ENCODE results near the gene EHHADH. TPM values are rescaled to one million over a fixed set of nuclear protein-coding genes. Genes with fewer than 3 reads are reported as not detected.

The EHHADH gene
- polyA plus RNA-seq, 2 donors, result 2.4 to 3.3 TPM

DNA sequence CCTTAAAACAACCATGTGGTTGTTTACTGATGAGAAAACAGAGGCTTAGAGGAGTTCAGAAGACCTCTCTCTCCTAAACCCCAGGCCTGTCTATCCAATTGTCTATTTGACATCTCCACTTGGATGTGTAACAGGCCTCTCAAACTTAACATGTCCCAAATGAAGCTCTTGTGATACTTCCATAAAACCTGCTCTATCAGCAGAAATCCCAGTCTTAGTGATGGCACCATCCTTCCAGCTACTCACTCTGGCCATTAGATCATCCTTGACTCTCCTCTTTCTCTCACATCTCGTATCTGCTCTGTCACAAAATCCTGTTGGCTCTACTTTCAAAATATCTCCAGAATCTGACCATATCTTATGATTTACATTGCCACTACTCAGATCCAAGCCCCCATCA is 28.8 kb downstream of the EHHADH start:
- Histone ChIP-seq H3K36me3 (ENCODE audit: control insufficient read depth in 2 of 2, insufficient read depth in 2 of 2, low read length in 1 of 2) (no peaks in the 10 kb centered on the region), H3K27me3 (ENCODE audit: control insufficient read depth in 1 of 2, insufficient read depth in 2 of 2, low read length in 2 of 2) (no peaks in the 10 kb centered on the region), H3K4me3 (ENCODE audit: low read depth in 1 of 2, low read length in 2 of 2) (no peak overlapping the region), H3K9me3 (ENCODE audit: control insufficient read depth in 2 of 2, insufficient read depth in 1 of 2, low read depth in 1 of 2, low read length in 1 of 2) (no peaks in the 10 kb centered on the region), H3K4me1 (ENCODE audit: control insufficient read depth in 2 of 2, insufficient read depth in 2 of 2, low read length in 1 of 2) (no peaks in the 10 kb centered on the region), H3K27ac (ENCODE audit: low read depth in 2 of 2, low read length in 1 of 2) (no peak overlapping the region)
- 95 to 100% methylated on average over 1 of the region's 1 CpG for WGBS, 2 donors

DNA sequence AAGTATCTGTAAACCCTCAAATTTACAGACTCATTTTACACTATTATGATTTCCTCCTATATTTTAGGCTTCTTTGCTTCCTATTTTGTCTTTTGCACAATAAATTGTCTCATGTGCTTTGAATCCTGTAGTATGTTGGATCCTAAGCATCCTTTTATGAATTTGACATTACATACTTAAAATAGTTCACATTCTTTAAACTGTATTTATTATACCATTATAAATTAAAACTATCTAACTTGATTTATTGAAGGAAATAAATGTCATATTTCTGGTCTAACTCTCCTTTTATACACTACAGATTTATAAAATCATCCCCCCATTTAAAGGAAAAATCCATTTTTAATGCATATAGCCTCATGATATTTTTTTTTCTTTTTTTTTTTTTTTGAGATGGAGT is 32.6 kb downstream of the EHHADH start:
- H3K9me3 ChIP-seq (ENCODE audit: control insufficient read depth in 2 of 2, insufficient read depth in 1 of 2, low read depth in 1 of 2, low read length in 1 of 2), result no peaks in the 10 kb centered on the region
- H3K36me3 ChIP-seq (ENCODE audit: control insufficient read depth in 2 of 2, insufficient read depth in 2 of 2, low read length in 1 of 2), result peaks cover 0 to 2% of the 10 kb centered on the region in 2 donors
- H3K27me3 ChIP-seq (ENCODE audit: control insufficient read depth in 1 of 2, insufficient read depth in 2 of 2, low read length in 2 of 2), result no peaks in the 10 kb centered on the region
- no peak overlapping the region for H3K27ac ChIP-seq (ENCODE audit: low read depth in 2 of 2, low read length in 1 of 2)
- H3K4me1 ChIP-seq (ENCODE audit: control insufficient read depth in 2 of 2, insufficient read depth in 2 of 2, low read length in 1 of 2), result no peaks in the 10 kb centered on the region
- H3K4me3 ChIP-seq (ENCODE audit: low read depth in 1 of 2, low read length in 2 of 2), result no peak overlapping the region

DNA sequence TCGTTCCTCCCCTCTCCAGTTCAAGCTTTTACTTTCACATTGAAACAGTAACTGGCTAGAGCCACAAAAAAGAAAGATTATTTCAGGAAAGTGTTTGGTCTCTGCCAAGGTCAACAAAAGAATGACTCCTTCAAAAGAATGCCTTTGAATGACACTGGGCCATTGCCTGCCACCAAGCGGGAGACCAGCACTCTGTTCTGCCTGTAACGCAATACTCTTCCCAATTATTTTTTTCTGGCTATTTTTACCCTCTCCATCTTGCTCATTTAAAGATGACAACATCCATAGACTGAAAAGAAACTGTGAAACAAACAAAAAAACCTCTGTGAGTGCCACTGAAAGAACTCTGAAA is 37.3 kb downstream of the EHHADH start:
- Histone ChIP-seq H3K4me3 (ENCODE audit: low read depth in 1 of 2, low read length in 2 of 2) (no peak overlapping the region), H3K27me3 (ENCODE audit: control insufficient read depth in 1 of 2, insufficient read depth in 2 of 2, low read length in 2 of 2) (no peaks in the 10 kb centered on the region), H3K4me1 (ENCODE audit: control insufficient read depth in 2 of 2, insufficient read depth in 2 of 2, low read length in 1 of 2) (no peaks in the 10 kb centered on the region), H3K9me3 (ENCODE audit: control insufficient read depth in 2 of 2, insufficient read depth in 1 of 2, low read depth in 1 of 2, low read length in 1 of 2) (no peaks in the 10 kb centered on the region), H3K36me3 (ENCODE audit: control insufficient read depth in 2 of 2, insufficient read depth in 2 of 2, low read length in 1 of 2) (peaks cover 0 to 2% of the 10 kb centered on the region in 2 donors), H3K27ac (ENCODE audit: low read depth in 2 of 2, low read length in 1 of 2) (no peak overlapping the region)
- WGBS, 2 donors, result 41 to 50% methylated on average over 3 of the region's 3 CpGs

- Histone ChIP-seq H3K9me3 (ENCODE audit: control insufficient read depth in 2 of 2, insufficient read depth in 1 of 2, low read depth in 1 of 2, low read length in 1 of 2) (no peaks in the 10 kb centered on the region), H3K4me1 (ENCODE audit: control insufficient read depth in 2 of 2, insufficient read depth in 2 of 2, low read length in 1 of 2) (no peaks in the 10 kb centered on the region), H3K27ac (ENCODE audit: low read depth in 2 of 2, low read length in 1 of 2) (no peak overlapping the region), H3K36me3 (ENCODE audit: control insufficient read depth in 2 of 2, insufficient read depth in 2 of 2, low read length in 1 of 2) (peaks cover 0 to 2% of the 10 kb centered on the region in 2 donors), H3K4me3 (ENCODE audit: low read depth in 1 of 2, low read length in 2 of 2) (no peak overlapping the region), H3K27me3 (ENCODE audit: control insufficient read depth in 1 of 2, insufficient read depth in 2 of 2, low read length in 2 of 2) (no peaks in the 10 kb centered on the region)
- 15 to 21% methylated on average over 6 of the region's 6 CpGs for WGBS, 2 donors
These were observed 37.8 kb downstream of the EHHADH start for GRCh38 chr3:185215873-185216606.

DNA sequence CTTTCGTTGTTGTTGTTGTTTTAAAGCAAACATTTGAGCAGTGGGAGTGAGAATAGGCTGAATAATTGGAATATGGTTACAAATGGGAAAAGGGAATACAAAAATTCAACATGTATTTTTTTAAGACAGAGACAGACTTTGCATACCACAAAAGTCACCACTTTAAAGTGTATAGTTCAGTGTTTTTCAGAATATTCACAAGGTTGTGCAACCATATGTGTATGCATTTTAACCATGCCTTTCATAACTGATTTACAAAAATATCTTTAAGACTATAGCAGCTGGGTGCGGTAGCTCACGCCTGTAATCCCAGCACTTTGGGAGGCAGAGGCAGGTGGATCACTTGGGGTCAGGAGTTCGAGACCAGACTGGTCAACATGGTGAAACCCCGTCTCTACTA is 41.3 kb downstream of the EHHADH start:
- Histone ChIP-seq H3K4me3 (ENCODE audit: low read depth in 1 of 2, low read length in 2 of 2) (no peak overlapping the region), H3K36me3 (ENCODE audit: control insufficient read depth in 2 of 2, insufficient read depth in 2 of 2, low read length in 1 of 2) (no peaks in the 10 kb centered on the region), H3K27ac (ENCODE audit: low read depth in 2 of 2, low read length in 1 of 2) (no peak overlapping the region), H3K4me1 (ENCODE audit: control insufficient read depth in 2 of 2, insufficient read depth in 2 of 2, low read length in 1 of 2) (no peaks in the 10 kb centered on the region), H3K9me3 (ENCODE audit: control insufficient read depth in 2 of 2, insufficient read depth in 1 of 2, low read depth in 1 of 2, low read length in 1 of 2) (no peaks in the 10 kb centered on the region), H3K27me3 (ENCODE audit: control insufficient read depth in 1 of 2, insufficient read depth in 2 of 2, low read length in 2 of 2) (no peaks in the 10 kb centered on the region)
- 94 to 95% methylated on average over 5 of the region's 5 CpGs for WGBS, 2 donors

GRCh38 chr3:185212086-185212485 is 41.8 kb downstream of the EHHADH start:
- 96 to 97% methylated on average over 4 of the region's 4 CpGs for WGBS, 2 donors
- Histone ChIP-seq H3K27me3 (ENCODE audit: control insufficient read depth in 1 of 2, insufficient read depth in 2 of 2, low read length in 2 of 2) (no peaks in the 10 kb centered on the region), H3K36me3 (ENCODE audit: control insufficient read depth in 2 of 2, insufficient read depth in 2 of 2, low read length in 1 of 2) (no peaks in the 10 kb centered on the region), H3K4me1 (ENCODE audit: control insufficient read depth in 2 of 2, insufficient read depth in 2 of 2, low read length in 1 of 2) (no peaks in the 10 kb centered on the region), H3K27ac (ENCODE audit: low read depth in 2 of 2, low read length in 1 of 2) (no peak overlapping the region), H3K4me3 (ENCODE audit: low read depth in 1 of 2, low read length in 2 of 2) (no peak overlapping the region), H3K9me3 (ENCODE audit: control insufficient read depth in 2 of 2, insufficient read depth in 1 of 2, low read depth in 1 of 2, low read length in 1 of 2) (no peaks in the 10 kb centered on the region)

DNA sequence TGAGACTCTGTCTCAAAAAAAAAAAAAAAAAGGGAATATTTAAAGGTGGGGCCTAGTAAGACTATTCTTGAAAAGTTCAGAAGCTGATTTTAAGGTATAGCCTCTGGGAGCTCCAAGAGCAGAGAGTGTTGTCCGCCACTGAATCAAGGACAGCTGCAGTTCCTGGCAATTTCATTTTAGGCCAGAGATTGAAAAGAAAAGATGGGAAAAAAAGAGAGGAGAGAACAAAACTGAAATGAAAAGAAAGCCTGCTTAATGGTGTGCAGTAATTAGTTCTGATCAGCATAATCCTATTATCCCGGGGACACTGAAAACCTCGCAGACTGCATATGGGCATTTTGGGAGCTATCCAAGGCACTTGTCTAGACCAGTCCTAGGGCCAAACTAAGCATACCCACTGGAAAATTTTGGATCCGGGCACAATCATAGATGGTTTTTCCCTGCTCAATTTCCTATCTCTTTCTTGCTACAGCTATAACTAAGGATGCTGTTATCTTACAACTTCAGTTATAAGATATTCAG is 43.2 kb downstream of the EHHADH start:
- H3K9me3 ChIP-seq (ENCODE audit: control insufficient read depth in 2 of 2, insufficient read depth in 1 of 2, low read depth in 1 of 2, low read length in 1 of 2), result no peaks in the 10 kb centered on the region
- H3K27ac ChIP-seq (ENCODE audit: low read depth in 2 of 2, low read length in 1 of 2), result no peak overlapping the region
- no peak overlapping the region for H3K4me3 ChIP-seq (ENCODE audit: low read depth in 1 of 2, low read length in 2 of 2)
- no peaks in the 10 kb centered on the region for H3K36me3 ChIP-seq (ENCODE audit: control insufficient read depth in 2 of 2, insufficient read depth in 2 of 2, low read length in 1 of 2)
- no peaks in the 10 kb centered on the region for H3K27me3 ChIP-seq (ENCODE audit: control insufficient read depth in 1 of 2, insufficient read depth in 2 of 2, low read length in 2 of 2)
- 54 to 74% methylated on average over 4 of the region's 4 CpGs for WGBS, 2 donors
- H3K4me1 ChIP-seq (ENCODE audit: control insufficient read depth in 2 of 2, insufficient read depth in 2 of 2, low read length in 1 of 2), result no peaks in the 10 kb centered on the region

DNA sequence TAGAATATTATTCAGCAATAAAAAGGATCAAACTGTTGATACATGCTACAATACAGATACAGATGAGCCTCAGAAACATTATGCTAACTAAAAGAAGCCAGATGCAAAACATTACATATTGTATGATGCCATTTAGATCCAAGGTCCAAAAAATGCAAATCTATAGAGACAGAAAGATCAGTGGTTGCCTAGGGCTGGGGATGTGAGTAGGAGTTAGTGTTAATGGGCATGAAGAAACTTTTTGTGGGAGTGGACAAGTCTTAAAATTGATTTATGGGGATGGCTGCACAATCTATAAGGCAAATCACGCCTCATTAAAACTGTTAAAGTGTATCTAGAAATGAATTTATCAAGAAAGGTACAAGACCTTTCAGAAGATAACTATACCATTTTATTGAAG is 45.0 kb downstream of the EHHADH start:
- no peaks in the 10 kb centered on the region for H3K4me1 ChIP-seq (ENCODE audit: control insufficient read depth in 2 of 2, insufficient read depth in 2 of 2, low read length in 1 of 2)
- 88 to 91% methylated on average over 1 of the region's 1 CpG for WGBS, 2 donors
- no peak overlapping the region for H3K27ac ChIP-seq (ENCODE audit: low read depth in 2 of 2, low read length in 1 of 2)
- no peaks in the 10 kb centered on the region for H3K9me3 ChIP-seq (ENCODE audit: control insufficient read depth in 2 of 2, insufficient read depth in 1 of 2, low read depth in 1 of 2, low read length in 1 of 2)
- H3K4me3 ChIP-seq (ENCODE audit: low read depth in 1 of 2, low read length in 2 of 2), result no peak overlapping the region
- H3K36me3 ChIP-seq (ENCODE audit: control insufficient read depth in 2 of 2, insufficient read depth in 2 of 2, low read length in 1 of 2), result peaks cover 0 to 4% of the 10 kb centered on the region in 2 donors
- H3K27me3 ChIP-seq (ENCODE audit: control insufficient read depth in 1 of 2, insufficient read depth in 2 of 2, low read length in 2 of 2), result no peaks in the 10 kb centered on the region

GRCh38 chr3:185207931-185208746 is 45.7 kb downstream of the EHHADH start:
- Histone ChIP-seq H3K4me1 (ENCODE audit: control insufficient read depth in 2 of 2, insufficient read depth in 2 of 2, low read length in 1 of 2) (no peaks in the 10 kb centered on the region), H3K27me3 (ENCODE audit: control insufficient read depth in 1 of 2, insufficient read depth in 2 of 2, low read length in 2 of 2) (no peaks in the 10 kb centered on the region), H3K27ac (ENCODE audit: low read depth in 2 of 2, low read length in 1 of 2) (no peak overlapping the region), H3K36me3 (ENCODE audit: control insufficient read depth in 2 of 2, insufficient read depth in 2 of 2, low read length in 1 of 2) (peaks cover 0 to 4% of the 10 kb centered on the region in 2 donors), H3K9me3 (ENCODE audit: control insufficient read depth in 2 of 2, insufficient read depth in 1 of 2, low read depth in 1 of 2, low read length in 1 of 2) (no peaks in the 10 kb centered on the region), H3K4me3 (ENCODE audit: low read depth in 1 of 2, low read length in 2 of 2) (no peak overlapping the region)
- WGBS, 2 donors, result 70 to 73% methylated on average over 6 of the region's 6 CpGs
